Gastroesophageal sphincter (tissue), 3 donors: ENCODE results near the gene LRRC74A.

Experiments used
- EP300 ChIP-seq: sonication (generic); formaldehyde crosslinking; IDR thresholded peaks from one replicate; pipeline ENCODE4 v1.6.1; 2017; ENCODE audit warnings: antibody characterized with exemption, mild to moderate bottlenecking
- POLR2A ChIP-seq, 2 donors: fragments of 450-650 bp; IDR thresholded peaks; one replicate each; pipeline ENCODE4 v1.6.1; 2017; ENCODE audit warnings: antibody characterized with exemption in 2 of 2, mild to moderate bottlenecking in 2 of 2, moderate library complexity in 1 of 2
- POLR2AphosphoS5 ChIP-seq: sonication (generic); formaldehyde crosslinking; IDR thresholded peaks from one replicate; pipeline ENCODE4 v1.6.1; 2017; ENCODE audit warnings: antibody characterized with exemption
- TF ChIP-seq, protein P1 (sequence below), 4 experiments: fragments of 200-600 bp in 2 of 4; fragments of 450-650 bp in 2 of 4; sonication (generic) in 1 of 4; IDR thresholded peaks; one replicate each; pipeline ENCODE4 v1.5.1; 2017 to 2019; ENCODE audit warnings: antibody characterized with exemption in 4 of 4, mild to moderate bottlenecking in 2 of 4, moderate library complexity in 2 of 4

DNA sequence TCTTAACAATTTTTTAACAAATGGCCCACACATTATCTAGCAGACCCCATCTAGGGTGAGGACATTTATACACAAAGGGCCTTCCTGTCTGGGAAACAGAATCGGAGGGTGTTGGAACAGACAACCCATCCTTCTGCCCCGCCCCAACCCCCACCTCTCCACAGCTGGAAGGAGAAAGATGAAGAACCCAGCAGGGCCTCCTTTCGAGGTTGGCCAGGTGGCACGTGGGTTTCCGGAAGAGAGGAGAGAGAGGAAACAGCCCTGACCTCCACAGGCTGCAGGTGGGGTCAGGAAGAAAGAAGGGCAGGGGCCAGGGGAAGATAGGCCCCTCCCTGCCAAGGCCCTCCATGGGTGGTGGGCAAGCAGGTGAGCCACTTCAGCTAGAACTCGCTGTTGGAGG lies 57.2 kb downstream of the LRRC74A start:
- TF ChIP-seq, protein P1, sequence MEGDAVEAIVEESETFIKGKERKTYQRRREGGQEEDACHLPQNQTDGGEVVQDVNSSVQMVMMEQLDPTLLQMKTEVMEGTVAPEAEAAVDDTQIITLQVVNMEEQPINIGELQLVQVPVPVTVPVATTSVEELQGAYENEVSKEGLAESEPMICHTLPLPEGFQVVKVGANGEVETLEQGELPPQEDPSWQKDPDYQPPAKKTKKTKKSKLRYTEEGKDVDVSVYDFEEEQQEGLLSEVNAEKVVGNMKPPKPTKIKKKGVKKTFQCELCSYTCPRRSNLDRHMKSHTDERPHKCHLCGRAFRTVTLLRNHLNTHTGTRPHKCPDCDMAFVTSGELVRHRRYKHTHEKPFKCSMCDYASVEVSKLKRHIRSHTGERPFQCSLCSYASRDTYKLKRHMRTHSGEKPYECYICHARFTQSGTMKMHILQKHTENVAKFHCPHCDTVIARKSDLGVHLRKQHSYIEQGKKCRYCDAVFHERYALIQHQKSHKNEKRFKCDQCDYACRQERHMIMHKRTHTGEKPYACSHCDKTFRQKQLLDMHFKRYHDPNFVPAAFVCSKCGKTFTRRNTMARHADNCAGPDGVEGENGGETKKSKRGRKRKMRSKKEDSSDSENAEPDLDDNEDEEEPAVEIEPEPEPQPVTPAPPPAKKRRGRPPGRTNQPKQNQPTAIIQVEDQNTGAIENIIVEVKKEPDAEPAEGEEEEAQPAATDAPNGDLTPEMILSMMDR (IDR thresholded peaks at IDR 0.05) = no peak
- TF ChIP-seq EP300 (no peak), POLR2AphosphoS5 (no peak), POLR2A (IDR thresholded peaks at IDR 0.05) (no peak)
